OCI-LY3 (cell line): ENCODE data around the gene PTPRC.

Experiments used
- H2AFZ ChIP-seq: fragments of 200-600, 300-600 bp; shearing (Covaris generic); 2 replicates; pipeline ENCODE4 v1.6.0; 2014; ENCODE audit warnings: antibody characterized with exemption, low read depth, low read length
- H3K27ac ChIP-seq: fragments of 200-600, 300-600 bp; sonication (generic); 2 replicates; pipeline ENCODE4 v1.5.1; 2014; ENCODE audit warnings: mild to moderate bottlenecking, low read length, moderate library complexity, mixed read lengths
- H3K27me3 ChIP-seq: fragments of 200-600, 300-600 bp; sonication (generic); 2 replicates; pipeline ENCODE4 v1.6.1; 2014; ENCODE audit warnings: low read depth, low read length, mixed read lengths
- H3K36me3 ChIP-seq: fragments of 200-600, 300-600 bp; sonication (generic); replicated peaks from 2 replicates; pipeline ENCODE3; 2014; ENCODE audit warnings: low read depth, low read length, mixed read lengths
- H3K4me1 ChIP-seq: fragments of 300-600, 200-600 bp; sonication (generic); 2 replicates; pipeline ENCODE4 v1.6.1; 2014; ENCODE audit warnings: low read length, mixed read lengths
- H3K4me2 ChIP-seq: fragments of 200-600, 300-600 bp; sonication (generic); 2 replicates; pipeline ENCODE4 v1.6.1; 2014; ENCODE audit warnings: low read length, mixed read lengths
- H3K4me3 ChIP-seq: fragments of 300-600, 200-600 bp; sonication (generic); 2 replicates; pipeline ENCODE4 v1.5.1; 2014; ENCODE audit warnings: antibody characterized with exemption, mild to moderate bottlenecking, low read length, moderate library complexity
- H3K79me2 ChIP-seq: fragments of 300-600, 200-600 bp; shearing (Covaris generic); 2 replicates; pipeline ENCODE4 v1.6.1; 2014; ENCODE audit warnings: mild to moderate bottlenecking, low read length, mixed read lengths
- H3K9ac ChIP-seq: fragments of 300-600, 200-600 bp; shearing (Covaris generic); 2 replicates; pipeline ENCODE4 v1.6.0; 2014; ENCODE audit warnings: mild to moderate bottlenecking, low read length, moderate library complexity
- H3K9me3 ChIP-seq: fragments of 200-600, 300-600 bp; shearing (Covaris generic); 2 replicates; pipeline ENCODE4 v1.6.1; 2014; ENCODE audit warnings: low read length, mixed read lengths; ENCODE audit not compliant: insufficient read depth
- H4K20me1 ChIP-seq: fragments of 200-600, 300-600 bp; sonication (generic); 2 replicates; pipeline ENCODE4 v1.6.1; 2016; ENCODE audit warnings: low read length, mixed read lengths; ENCODE audit not compliant: insufficient read depth
- CTCF ChIP-seq: fragments of 200-600, 300-600 bp; sonication (generic); IDR thresholded peaks from 2 replicates; pipeline ENCODE4 v1.5.1; 2014; ENCODE audit warnings: antibody characterized with exemption, low read length, low read depth
- EZH2phosphoT487 ChIP-seq: fragments of 200-600 bp; shearing (Covaris generic); IDR thresholded peaks from 2 replicates; pipeline ENCODE4 v1.6.1; 2018; ENCODE audit warnings: antibody characterized with exemption, mixed run types, low read depth

The PTPRC gene

GRCh38 chr1:198672124-198672523, 33.3 kb downstream of the PTPRC start:
- Histone ChIP-seq H4K20me1 (no peaks in the 10 kb centered on the region), H3K4me1 (peaks cover 68% of the 10 kb centered on the region), H3K36me3 (peaks cover 49% of the 10 kb centered on the region), H3K27me3 (no peaks in the 10 kb centered on the region), H3K79me2 (peaks cover 42% of the 10 kb centered on the region), H2AFZ (no peak overlapping the region), H3K9me3 (no peaks in the 10 kb centered on the region), H3K4me3 (no peak overlapping the region), H3K4me2 (no peak overlapping the region), H3K27ac (peak overlapping the region; percentile 79; the same call in 1 of the 2 replicates), H3K9ac (no peak overlapping the region)
- TF ChIP-seq CTCF (no peak), EZH2phosphoT487 (no peak)

GRCh38 chr1:198674009-198674408, 35.2 kb downstream of the PTPRC start:
- TF ChIP-seq EZH2phosphoT487 (no peak), CTCF (no peak)
- Histone ChIP-seq H3K36me3 (peaks cover 36% of the 10 kb centered on the region), H3K4me2 (no peak overlapping the region), H3K27me3 (no peaks in the 10 kb centered on the region), H3K9me3 (no peaks in the 10 kb centered on the region), H2AFZ (no peak overlapping the region), H3K4me1 (peaks cover 75% of the 10 kb centered on the region), H3K79me2 (peaks cover 38% of the 10 kb centered on the region), H4K20me1 (no peaks in the 10 kb centered on the region), H3K4me3 (no peak overlapping the region), H3K27ac (no peak overlapping the region), H3K9ac (no peak overlapping the region)

- Histone ChIP-seq H3K79me2 (peaks cover 51% of the 10 kb centered on the region), H4K20me1 (no peaks in the 10 kb centered on the region), H3K4me1 (peaks cover 75% of the 10 kb centered on the region), H3K27ac (no peak overlapping the region), H3K9ac (no peak overlapping the region), H3K4me3 (no peak overlapping the region), H3K4me2 (no peak overlapping the region), H3K36me3 (peaks cover 43% of the 10 kb centered on the region), H2AFZ (no peak overlapping the region), H3K9me3 (no peaks in the 10 kb centered on the region), H3K27me3 (no peaks in the 10 kb centered on the region)
- TF ChIP-seq CTCF (no peak), EZH2phosphoT487 (no peak)
These were observed 37.4 kb downstream of the PTPRC start for GRCh38 chr1:198676253-198676652.

GRCh38 chr1:198677027-198677426, 38.2 kb downstream of the PTPRC start:
- no peaks in the 10 kb centered on the region for H3K9me3 ChIP-seq
- no peaks in the 10 kb centered on the region for H4K20me1 ChIP-seq
- H2AFZ ChIP-seq = no peak overlapping the region
- no peak overlapping the region for H3K9ac ChIP-seq
- H3K79me2 ChIP-seq = peaks cover 46% of the 10 kb centered on the region
- no peak overlapping the region for H3K4me3 ChIP-seq
- H3K27me3 ChIP-seq = no peaks in the 10 kb centered on the region
- H3K27ac ChIP-seq = peak overlapping the region; percentile 94; the same call in 1 of the 2 replicates
- no peak overlapping the region for H3K4me2 ChIP-seq
- peaks cover 36% of the 10 kb centered on the region for H3K36me3 ChIP-seq
- TF ChIP-seq EZH2phosphoT487 = no peak
- TF ChIP-seq CTCF = no peak
- H3K4me1 ChIP-seq = peaks cover 73% of the 10 kb centered on the region
